GM18861 (cell line): ENCODE data around the gene MAP3K5.

Experiments
- ATAC-seq: cut with Tn5 transposase; IDR thresholded peaks from one replicate; pipeline ENCODE4 v1.9.1; 2021; ENCODE audit not compliant: unreplicated experiment

MAP3K5 gene

GRCh38 chr6:136550045-136550329, 242.3 kb downstream of the MAP3K5 start:
- ATAC-seq, result peak; percentile 36

DNA sequence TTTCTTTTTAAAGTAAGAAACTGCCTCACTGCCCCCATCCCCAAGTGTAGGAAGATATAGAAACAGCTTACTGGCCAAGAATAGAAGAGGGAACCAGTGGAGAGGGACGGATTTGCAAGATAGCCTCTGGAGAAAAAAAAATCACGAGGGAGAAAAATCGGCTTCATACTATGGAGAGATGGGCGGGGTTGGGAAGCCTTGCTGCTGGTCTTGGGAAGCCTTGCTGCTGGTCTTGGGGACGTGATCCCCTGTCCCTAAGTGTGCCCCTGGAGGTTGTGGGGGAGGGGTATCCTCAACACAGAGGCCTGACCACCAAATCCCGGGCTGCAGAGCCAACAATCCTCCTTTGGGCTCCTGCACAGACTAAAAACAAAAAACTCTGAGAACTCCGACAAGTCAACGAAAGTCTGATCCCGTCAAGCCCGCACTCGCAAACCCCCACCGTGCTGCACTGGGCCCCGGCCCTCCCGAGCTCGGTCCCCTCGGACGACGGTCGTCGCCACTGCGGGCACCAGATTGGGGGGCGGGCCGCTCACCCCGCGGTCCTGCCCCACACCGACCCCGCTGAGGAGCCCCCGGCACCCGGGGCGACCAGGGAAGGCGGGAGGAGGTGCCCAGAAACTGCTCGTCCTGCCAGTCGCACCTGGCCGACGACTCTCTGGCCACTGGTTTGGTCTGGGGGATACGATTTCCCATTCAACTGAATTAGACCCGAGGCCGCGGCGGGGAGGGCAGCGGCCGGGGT, 242.8 kb downstream of the MAP3K5 start:
- no peak for ATAC-seq

GRCh38 chr6:136548582-136549299, 243.5 kb downstream of the MAP3K5 start:
- ATAC-seq, result no peak

DNA sequence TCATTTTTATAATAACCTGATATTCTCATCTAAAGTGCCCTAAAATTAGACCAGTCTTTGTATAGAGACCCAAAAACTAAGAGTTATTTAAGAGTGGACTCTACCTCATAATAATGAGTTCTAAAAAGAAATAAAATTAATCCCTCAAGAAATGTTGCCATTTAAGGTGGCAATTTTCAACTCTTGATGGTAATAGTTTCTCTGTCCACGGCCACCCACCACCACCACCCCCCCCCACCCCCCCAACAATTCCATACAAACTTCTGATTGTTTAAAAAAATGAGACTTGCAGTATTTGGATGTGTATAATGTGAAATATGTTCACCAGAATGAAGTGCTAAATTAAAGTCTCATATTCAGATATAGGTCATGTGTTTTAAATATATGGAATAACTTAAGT, 244.4 kb downstream of the MAP3K5 start:
- no peak for ATAC-seq

GRCh38 chr6:136547336-136547735, 244.9 kb downstream of the MAP3K5 start:
- ATAC-seq, result no peak

DNA sequence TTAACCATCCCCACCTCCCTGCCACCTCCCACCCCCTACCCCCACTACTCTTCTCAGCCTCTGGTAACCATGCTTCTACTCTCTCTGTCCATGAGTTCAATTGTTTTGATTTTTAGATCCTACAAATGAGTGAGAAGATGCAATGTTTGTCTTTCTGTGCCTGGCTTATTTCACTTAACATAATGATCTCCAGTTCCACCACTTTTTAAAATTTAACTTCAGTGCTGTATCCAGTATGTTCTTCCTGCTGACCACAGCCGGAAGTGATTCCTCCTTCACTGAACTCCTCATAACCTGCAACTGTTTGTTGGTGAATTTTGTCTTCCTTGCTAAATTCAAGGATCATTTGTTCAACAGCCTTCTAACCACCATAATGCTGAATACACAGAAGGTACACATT, 245.9 kb downstream of the MAP3K5 start:
- ATAC-seq, result no peak

DNA sequence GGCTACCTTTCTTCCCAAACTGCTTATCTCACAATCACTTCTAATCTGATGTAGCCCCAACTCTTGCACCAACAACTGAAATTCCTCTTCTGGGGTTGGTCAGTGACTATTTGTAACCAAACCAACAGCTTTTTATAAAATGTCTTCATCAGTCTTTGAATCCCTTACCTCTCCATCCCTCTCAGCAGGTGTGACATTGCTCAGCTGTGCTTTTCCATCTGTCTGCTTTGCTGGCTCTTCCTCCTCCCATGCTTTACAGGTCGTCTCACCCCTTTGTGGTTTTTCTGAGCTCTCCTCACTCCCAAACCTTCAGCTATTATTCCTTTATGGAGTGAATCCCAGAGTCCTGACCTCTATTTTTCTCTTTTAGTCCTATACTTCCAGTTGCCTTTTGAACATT, 248.0 kb downstream of the MAP3K5 start:
- ATAC-seq, result no peak

GRCh38 chr6:136541395-136541794, 250.9 kb downstream of the MAP3K5 start:
- no peak for ATAC-seq

GRCh38 chr6:136539967-136540652, 252.2 kb downstream of the MAP3K5 start:
- ATAC-seq, result no peak

- no peak for ATAC-seq
Measured at GRCh38 chr6:136538836-136539235, 253.4 kb downstream of the MAP3K5 start.

GRCh38 chr6:136535880-136536650, 256.2 kb downstream of the MAP3K5 start:
- no peak for ATAC-seq

GRCh38 chr6:136535017-136535765, 257.1 kb downstream of the MAP3K5 start:
- ATAC-seq, result no peak

DNA sequence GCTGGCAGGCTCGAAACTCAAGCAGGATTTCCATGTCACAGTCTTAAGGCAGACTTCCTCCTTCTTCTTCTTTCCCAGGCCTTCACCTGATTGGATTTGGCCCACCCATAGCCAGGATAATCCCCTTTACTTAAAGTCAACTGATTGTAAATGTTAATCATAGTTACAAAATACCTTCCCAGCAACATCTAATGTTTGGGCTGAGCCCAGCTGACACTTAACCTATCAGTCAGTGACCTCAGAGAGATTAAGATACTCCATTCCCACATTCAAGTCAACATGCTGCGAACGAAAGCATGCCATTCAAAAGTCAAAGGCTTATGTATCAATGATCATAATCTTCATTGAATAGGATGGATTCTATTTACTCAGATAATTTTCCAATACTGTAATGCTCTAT, 258.0 kb downstream of the MAP3K5 start:
- no peak for ATAC-seq

GRCh38 chr6:136533487-136533886, 258.8 kb downstream of the MAP3K5 start:
- no peak for ATAC-seq

- no peak for ATAC-seq
Measured at GRCh38 chr6:136532030-136532429, 260.2 kb downstream of the MAP3K5 start.

DNA sequence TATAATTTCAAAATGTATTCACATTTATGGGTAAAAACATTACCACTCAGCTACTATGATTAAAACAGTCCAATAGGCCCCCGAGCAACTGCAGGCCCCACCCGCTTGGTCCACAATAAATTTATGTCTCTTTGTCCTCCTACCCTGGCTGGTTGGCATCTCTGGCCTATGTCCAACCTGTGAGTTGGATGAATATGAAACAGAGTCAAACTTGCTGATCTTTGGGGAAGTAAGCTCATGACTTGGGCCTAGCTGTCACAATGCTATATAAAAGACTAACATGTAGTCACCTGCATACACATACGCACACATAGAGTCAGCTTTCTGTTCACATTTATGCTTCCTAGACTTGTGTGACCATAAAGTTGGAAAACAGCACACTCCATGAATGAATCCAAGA, 262.6 kb downstream of the MAP3K5 start:
- ATAC-seq, result no peak

GRCh38 chr6:136528477-136528876, 263.8 kb downstream of the MAP3K5 start:
- no peak for ATAC-seq

- ATAC-seq, result no peak
Measured at GRCh38 chr6:136527831-136528230, 264.4 kb downstream of the MAP3K5 start.

DNA sequence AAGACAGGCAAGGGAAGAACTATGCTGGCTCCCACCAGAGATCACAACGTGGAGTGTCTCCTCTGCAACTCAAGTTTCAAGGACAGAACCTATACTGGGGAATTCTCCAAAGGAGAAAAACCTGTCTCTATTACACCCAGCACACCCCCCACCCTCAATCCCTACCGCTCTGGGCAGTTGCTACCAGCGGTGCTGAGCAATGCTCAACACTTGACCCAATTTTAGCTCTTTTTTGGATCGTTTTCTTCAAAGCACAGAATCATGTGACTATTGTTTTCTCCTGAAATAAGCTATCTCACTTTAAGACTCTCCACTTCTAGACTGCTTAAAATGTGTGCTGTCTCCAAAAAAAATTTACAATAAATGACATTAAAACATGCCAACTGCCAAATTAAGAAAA, 265.3 kb downstream of the MAP3K5 start:
- ATAC-seq, result no peak

DNA sequence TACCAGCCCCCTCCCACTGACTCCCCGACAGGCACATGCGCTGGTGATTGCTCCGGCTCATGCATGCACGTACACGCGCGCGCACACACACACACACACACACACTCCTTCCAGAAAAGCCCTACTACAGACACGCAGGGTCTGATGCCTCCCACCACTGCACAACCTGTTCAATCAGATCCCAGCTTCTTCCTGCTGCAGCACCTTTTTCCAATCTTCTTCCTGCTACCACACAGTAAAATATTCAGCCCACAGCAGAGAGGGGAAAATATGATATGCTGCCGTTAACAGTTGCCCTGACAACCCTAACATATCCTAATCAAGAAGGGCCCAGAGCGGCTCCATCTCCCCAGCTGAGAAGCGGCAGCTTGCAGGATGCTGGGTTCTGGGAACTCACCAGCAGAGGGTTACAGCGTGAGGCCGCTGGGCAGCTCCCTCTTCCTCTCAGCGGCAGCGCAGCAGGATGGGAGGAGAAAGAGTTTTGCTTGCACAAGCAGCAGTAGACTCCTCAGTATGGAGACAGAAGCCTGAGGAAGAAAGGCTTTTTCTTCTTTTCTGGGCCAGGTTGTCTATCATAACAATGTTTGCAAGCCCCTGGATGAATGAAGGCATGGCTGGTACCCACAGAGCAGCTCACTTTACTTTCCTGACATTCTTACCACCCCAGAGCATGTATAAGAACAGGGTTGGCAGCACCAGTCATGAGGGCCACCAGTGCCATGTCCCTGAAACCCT, 265.9 kb downstream of the MAP3K5 start:
- no peak for ATAC-seq
